Measurements from ENCODE around the gene NMNAT2.

DNA sequence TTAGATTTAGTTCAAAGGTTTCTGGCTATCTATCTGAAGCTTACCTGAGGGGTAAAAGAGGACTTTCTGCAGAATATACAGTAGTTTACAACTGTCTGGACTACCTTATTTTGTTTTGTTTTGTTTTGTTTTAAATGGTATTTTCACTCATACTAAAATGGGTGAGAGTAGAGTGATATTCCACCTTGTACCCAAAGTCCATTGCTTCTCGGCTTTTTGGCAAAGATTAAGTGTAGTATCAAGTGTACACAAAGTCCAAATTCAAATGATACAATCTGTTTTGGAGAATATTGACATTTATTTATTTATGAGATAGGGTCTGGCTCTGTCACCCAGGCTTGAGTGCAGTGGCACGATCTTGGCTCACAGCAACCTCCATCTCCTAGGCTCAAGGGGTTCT, 42.4 kb upstream of the NMNAT2 start:
- TF ChIP-seq YY1 (IDR thresholded peaks at IDR 0.05; ENCODE audit: extremely low read depth, insufficient replicate concordance, low read depth, low read length) (no peak), EGR1 (IDR thresholded peaks at IDR 0.05; ENCODE audit: low read depth) (no peak), EZH2phosphoT487 (IDR thresholded peaks at IDR 0.05; ENCODE audit: borderline replicate concordance) (no peak), POLR2A (IDR thresholded peaks at IDR 0.05; ENCODE audit: borderline replicate concordance, extremely low read depth, insufficient read depth, insufficient read length) (no peak), RAD21 (IDR thresholded peaks at IDR 0.05; ENCODE audit: low read depth) (no peak), CEBPB (IDR thresholded peaks at IDR 0.05; ENCODE audit: low read depth) (no peak), ELF1 (IDR thresholded peaks at IDR 0.05; ENCODE audit: borderline replicate concordance, low read depth) (no peak), POLR2AphosphoS5 (IDR thresholded peaks at IDR 0.05; ENCODE audit: low read depth, low read length) (no peak)
- TF ChIP-seq, protein P1, sequence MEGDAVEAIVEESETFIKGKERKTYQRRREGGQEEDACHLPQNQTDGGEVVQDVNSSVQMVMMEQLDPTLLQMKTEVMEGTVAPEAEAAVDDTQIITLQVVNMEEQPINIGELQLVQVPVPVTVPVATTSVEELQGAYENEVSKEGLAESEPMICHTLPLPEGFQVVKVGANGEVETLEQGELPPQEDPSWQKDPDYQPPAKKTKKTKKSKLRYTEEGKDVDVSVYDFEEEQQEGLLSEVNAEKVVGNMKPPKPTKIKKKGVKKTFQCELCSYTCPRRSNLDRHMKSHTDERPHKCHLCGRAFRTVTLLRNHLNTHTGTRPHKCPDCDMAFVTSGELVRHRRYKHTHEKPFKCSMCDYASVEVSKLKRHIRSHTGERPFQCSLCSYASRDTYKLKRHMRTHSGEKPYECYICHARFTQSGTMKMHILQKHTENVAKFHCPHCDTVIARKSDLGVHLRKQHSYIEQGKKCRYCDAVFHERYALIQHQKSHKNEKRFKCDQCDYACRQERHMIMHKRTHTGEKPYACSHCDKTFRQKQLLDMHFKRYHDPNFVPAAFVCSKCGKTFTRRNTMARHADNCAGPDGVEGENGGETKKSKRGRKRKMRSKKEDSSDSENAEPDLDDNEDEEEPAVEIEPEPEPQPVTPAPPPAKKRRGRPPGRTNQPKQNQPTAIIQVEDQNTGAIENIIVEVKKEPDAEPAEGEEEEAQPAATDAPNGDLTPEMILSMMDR (IDR thresholded peaks at IDR 0.05 in 2 of 3, conservative IDR thresholded peaks at IDR 0.05 in 1 of 3; ENCODE audit: borderline replicate concordance in 1 of 3, insufficient read depth in 1 of 3, low read depth in 2 of 3, low read length in 2 of 3): no peak
- TF ChIP-seq, protein P2, sequence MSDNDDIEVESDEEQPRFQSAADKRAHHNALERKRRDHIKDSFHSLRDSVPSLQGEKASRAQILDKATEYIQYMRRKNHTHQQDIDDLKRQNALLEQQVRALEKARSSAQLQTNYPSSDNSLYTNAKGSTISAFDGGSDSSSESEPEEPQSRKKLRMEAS (IDR thresholded peaks at IDR 0.05): no peak
- TF ChIP-seq, protein P3, sequence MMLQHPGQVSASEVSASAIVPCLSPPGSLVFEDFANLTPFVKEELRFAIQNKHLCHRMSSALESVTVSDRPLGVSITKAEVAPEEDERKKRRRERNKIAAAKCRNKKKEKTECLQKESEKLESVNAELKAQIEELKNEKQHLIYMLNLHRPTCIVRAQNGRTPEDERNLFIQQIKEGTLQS (IDR thresholded peaks at IDR 0.05): no peak

Measured in HCT116 (cell line).